SJSA1 (cell line): ENCODE data around the gene FAT1. TPM values are rescaled to one million over a fixed set of nuclear protein-coding genes. Genes with fewer than 3 reads are reported as not detected.

Source experiments
- DNase-seq, 2 experiments: peaks; one replicate each; pipeline ENCODE4 v3.0.0-alpha.2; 2015 to 2020; ENCODE audit warnings: low spot score in 2 of 2, low read depth in 1 of 2
- H3K27ac ChIP-seq: fragments of 250-450 bp; sonication (Bioruptor Pico); 2 replicates; pipeline ENCODE4 v1.5.1; 2020; ENCODE audit warnings: mild to moderate bottlenecking, moderate library complexity
- H3K27me3 ChIP-seq: fragments of 250-450 bp; sonication (Bioruptor Pico); replicated peaks from 2 replicates; pipeline ENCODE4 v1.5.1; 2020; ENCODE audit warnings: mild to moderate bottlenecking, moderate library complexity
- H3K36me3 ChIP-seq: fragments of 250-450 bp; sonication (Bioruptor Pico); 2 replicates; pipeline ENCODE4 v1.5.1; 2020; ENCODE audit warnings: mild to moderate bottlenecking
- H3K4me1 ChIP-seq: fragments of 250-450 bp; sonication (Bioruptor Pico); replicated peaks from 2 replicates; pipeline ENCODE4 v1.6.1; 2021; ENCODE audit warnings: mild to moderate bottlenecking
- H3K4me3 ChIP-seq: fragments of 250-450 bp; sonication (Bioruptor Pico); 2 replicates; pipeline ENCODE4 v1.5.1; 2020; ENCODE audit warnings: mild to moderate bottlenecking
- H3K9me3 ChIP-seq: fragments of 250-450 bp; sonication (Bioruptor Pico); replicated peaks from 2 replicates; pipeline ENCODE4 v1.5.1; 2020; ENCODE audit warnings: mild to moderate bottlenecking
- total RNA-seq: library from RNA; depleted of rRNA; stranded (reverse); fragments of >200 nt; shearing (Covaris generic); gene quantifications from 2 replicates; pipeline ENCODE4 v1.2.3, GENCODE V29; 2014

FAT1 gene
- total RNA-seq, 1 experiment from 2014 or later: 483 TPM

DNA sequence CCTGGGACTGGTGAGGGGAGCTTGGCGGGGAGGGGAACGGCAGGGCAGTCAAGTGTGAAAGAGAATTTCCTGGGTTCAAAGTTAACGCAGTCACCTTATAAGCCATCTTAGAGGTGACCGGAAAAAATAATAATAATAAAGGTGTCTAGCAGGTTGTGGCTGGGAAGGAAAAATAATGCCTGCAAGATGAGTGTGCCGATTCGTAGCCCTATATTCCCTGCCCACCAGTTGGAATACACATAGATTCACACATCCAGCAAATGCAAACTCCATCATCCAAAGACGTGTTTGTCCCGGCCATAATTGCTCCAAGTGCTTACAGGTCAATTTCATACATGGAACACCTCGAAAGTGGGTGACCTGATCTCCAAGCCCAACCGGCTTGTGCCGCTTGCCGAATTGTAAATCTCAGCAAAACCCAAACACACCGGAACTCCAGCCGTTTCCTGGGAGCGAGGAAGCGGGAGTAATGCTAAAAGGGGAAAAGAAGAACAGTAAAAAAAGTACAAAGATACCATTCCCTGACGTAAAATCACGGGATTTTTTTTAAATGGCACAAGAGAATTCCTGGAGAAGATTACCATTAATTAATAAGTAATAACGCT lies 1.3 kb upstream of the FAT1 start:
- H3K36me3 ChIP-seq: peaks cover 64% of the 10 kb centered on the region
- peaks cover 5% of the 10 kb centered on the region for H3K9me3 ChIP-seq
- no peak for DNase-seq
- peaks cover 38% of the 10 kb centered on the region for H3K4me1 ChIP-seq
- H3K4me3 ChIP-seq: peak overlapping the region; percentile 74
- H3K27me3 ChIP-seq: no peaks in the 10 kb centered on the region
- peak overlapping the region; percentile 95 for H3K27ac ChIP-seq

DNA sequence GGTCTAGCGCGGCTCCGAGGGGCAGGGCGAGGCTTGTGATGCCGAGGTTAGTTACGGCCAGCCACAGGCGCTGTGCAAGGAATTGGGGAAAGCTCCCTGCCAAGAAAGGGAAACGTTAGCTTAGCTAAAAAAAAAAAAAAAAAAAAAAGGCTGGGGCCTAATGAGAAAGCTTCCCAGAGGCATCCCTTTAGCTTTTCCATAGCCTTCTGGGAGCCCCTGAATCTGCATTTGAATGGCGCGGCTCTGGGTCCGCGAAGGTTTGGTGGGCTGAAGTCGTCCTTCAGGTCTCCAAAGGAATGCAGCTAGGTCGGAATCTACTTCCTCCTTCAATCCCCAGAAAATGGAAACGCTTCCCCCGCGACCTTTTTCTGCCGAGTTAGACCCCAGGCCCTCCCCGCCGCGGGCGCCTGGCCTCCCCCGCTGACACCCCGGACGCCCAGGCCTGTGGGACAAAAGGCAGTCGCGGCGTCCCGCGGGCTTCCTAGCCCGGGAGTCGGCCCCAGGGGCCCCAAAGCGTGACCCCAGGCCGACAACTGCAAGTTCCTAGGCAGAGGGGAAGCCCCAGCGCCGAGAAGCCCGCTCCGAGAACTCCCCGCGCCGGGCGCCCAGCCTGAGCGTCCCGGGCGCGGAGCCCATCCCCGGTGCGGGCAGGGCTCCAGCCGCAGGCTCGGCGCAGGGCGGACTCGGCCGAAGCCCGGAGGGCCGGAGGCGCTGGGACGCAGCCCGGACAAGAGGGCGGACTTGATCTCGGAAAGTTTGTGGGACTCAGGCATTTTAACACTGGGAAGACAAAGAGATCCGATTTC lies 605 bp upstream of the FAT1 start:
- Histone ChIP-seq H3K36me3 (peaks cover 72% of the 10 kb centered on the region), H3K9me3 (peaks cover 12% of the 10 kb centered on the region), H3K4me3 (peak overlapping the region; percentile 74), H3K27ac (peak overlapping the region; percentile 95), H3K27me3 (no peaks in the 10 kb centered on the region), H3K4me1 (peaks cover 37% of the 10 kb centered on the region)
- peak in 1 of 2 experiments; percentile 73 for DNase-seq

DNA sequence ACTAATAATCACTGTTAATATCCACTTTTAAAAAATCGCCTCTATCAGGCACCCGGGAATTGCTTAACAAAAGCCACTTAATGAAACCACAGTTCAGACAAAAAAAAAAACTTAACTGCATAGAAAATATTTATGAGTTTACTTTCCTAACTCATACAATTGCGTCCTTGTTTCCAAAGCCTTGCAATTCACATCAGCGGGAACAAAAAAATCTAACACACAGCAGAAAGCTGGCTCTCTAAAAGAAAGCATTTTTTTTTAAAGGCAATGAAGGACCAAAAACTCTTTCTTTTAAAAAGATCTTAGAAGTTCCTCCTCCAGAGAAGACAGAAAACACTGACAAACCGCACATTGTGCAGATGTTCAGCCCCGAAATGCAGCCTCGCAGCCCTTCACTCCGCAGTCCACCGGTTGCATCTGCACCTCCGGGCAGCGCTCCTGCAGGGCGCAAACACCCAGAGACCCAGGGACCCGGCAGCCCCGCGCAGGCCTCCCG lies 812 bp downstream of the FAT1 start:
- peaks cover 83% of the 10 kb centered on the region for H3K36me3 ChIP-seq
- no peaks in the 10 kb centered on the region for H3K27me3 ChIP-seq
- DNase-seq: peak in 1 of 2 experiments; percentile 71
- peak overlapping the region; percentile 95 for H3K27ac ChIP-seq
- peak overlapping the region; percentile 74 for H3K4me3 ChIP-seq
- H3K4me1 ChIP-seq: peaks cover 23% of the 10 kb centered on the region
- H3K9me3 ChIP-seq: peaks cover 17% of the 10 kb centered on the region

DNA sequence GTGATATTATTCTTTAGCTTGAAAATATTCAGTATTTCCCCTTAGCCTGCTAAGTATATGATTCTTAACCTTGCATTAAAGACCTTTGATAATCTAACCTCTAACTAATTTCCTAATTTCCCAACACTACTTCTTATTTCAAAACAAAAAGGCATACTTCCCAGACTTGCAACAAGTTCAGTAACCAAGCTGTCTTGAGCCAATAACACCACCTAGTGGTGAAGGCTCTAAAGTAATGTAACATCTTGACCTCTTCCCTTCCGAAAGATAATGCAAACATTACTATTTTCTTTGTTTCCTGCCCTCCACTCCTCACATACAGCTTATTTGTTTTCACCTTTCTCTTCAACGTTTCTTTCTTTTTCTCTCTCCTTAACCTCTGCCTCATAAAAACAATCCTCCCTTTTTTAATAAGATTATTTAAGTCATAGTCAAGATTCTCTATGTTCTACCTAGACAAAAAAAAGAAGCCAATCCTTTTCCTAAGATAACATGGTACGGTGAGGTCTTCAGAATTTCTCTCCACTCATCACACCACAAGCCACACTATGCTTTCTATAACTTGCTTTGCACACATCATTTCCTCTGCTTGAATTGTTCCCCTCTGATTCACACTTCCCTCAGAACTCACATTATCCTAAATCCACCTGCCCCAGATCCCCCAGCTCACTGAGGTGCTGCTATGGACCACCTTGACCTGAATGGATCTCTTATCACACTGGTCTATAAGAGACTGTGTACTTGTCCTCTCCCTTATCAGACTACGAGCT lies 3.5 kb downstream of the FAT1 start:
- Histone ChIP-seq H3K9me3 (peaks cover 17% of the 10 kb centered on the region), H3K4me3 (no peak overlapping the region), H3K27ac (no peak overlapping the region), H3K36me3 (peaks cover 86% of the 10 kb centered on the region), H3K4me1 (peaks cover 35% of the 10 kb centered on the region), H3K27me3 (no peaks in the 10 kb centered on the region)
- no peak for DNase-seq

DNA sequence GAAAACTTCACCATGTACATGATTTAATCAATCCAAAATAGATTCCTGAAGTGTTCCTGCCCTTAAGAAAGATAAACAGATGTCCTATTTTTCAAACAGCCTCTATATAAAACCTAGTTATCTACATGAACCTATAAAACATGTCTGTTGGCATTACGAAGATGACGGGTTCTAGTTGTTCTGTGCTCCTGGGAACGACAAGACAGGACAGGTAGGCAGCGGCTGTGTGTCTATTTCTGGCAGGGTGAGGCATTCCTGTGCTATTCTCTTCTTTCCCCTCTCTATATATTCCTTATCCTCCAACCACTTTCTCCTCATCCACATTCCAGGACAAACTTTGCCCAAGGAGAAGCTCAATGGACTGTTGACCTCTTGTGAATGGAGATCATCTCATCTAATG lies 6.1 kb downstream of the FAT1 start:
- H3K27me3 ChIP-seq: no peaks in the 10 kb centered on the region
- peaks cover 43% of the 10 kb centered on the region for H3K4me1 ChIP-seq
- no peak overlapping the region for H3K4me3 ChIP-seq
- peaks cover 77% of the 10 kb centered on the region for H3K36me3 ChIP-seq
- DNase-seq: no peak
- no peak overlapping the region for H3K27ac ChIP-seq
- H3K9me3 ChIP-seq: peaks cover 17% of the 10 kb centered on the region

DNA sequence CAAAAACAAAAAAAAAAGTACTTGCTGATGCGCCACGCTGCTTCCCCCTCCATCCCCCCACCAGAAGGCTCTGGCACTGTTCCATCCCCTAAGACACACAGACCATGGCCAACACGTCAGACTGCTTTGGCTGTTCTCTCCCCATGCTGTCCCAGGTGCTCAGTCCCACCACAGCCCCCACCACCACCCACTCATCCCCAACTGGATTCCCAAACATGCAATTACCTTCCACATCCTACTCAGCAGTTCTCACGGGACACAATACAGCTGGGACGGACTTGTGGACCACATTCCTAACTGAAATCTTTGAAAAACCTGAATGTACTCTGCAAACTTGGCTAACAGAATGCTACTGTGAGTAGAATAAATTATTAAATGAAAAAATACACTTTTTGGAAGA lies 8.6 kb downstream of the FAT1 start:
- no peak for DNase-seq
- H3K36me3 ChIP-seq: peaks cover 71% of the 10 kb centered on the region
- peaks cover 27% of the 10 kb centered on the region for H3K4me1 ChIP-seq
- H3K27me3 ChIP-seq: no peaks in the 10 kb centered on the region
- H3K9me3 ChIP-seq: peaks cover 13% of the 10 kb centered on the region
- H3K4me3 ChIP-seq: no peak overlapping the region
- H3K27ac ChIP-seq: no peak overlapping the region

DNA sequence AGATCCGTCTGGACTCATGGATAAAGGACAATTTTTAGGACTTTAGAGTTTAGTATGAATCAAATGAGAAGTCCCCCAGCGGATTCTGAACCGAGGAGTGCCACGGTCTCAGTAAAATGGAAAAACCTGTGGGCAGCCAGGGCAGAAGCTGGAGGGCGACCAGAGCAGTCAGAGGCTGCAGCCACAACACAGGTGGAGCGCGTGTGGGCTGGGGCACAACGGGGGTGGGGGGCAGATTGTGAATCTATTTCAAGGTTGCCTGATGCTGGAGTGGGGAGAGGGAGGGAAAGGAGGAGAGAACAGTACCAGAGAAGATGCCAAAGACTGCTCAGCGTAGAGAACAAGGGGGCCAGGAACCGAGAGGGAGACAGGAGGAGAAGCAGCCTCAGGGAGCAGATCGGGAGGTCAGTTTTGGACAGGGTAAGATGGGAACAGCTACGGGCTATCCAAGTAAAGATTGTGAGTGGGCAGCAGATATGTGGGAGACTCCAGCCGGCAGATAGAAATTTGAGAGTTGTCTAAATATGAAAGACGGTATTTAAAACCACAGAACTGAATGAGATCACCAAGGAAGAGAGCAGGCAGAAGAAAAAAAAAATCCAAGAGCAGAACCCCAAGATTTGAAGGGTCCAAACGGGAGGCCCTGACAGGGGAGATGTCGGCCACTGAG lies 9.5 kb downstream of the FAT1 start:
- peaks cover 4% of the 10 kb centered on the region for H3K9me3 ChIP-seq
- no peaks in the 10 kb centered on the region for H3K27me3 ChIP-seq
- H3K4me3 ChIP-seq: no peak overlapping the region
- DNase-seq: no peak
- peaks cover 25% of the 10 kb centered on the region for H3K4me1 ChIP-seq
- H3K27ac ChIP-seq: no peak overlapping the region
- peaks cover 70% of the 10 kb centered on the region for H3K36me3 ChIP-seq

DNA sequence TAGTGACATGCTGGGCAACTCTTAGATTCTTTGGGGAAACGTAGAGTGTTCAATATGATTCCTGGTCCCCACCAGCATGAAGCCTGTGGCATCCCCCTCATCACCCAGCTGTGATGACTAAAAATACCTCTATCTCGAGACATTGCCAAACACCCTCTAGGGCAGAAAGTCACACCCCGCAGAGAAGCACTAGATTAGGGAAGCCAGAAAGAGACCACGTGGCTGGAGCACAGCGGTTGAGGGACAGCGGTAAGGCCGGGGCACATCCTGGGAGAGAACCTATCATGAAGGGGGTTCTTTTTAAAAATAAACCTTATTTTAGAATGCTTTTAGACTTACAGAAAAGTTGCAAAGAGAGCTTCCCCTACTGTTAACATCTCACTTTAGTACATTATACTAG lies 11.0 kb downstream of the FAT1 start:
- H3K27me3 ChIP-seq: no peaks in the 10 kb centered on the region
- H3K9me3 ChIP-seq: no peaks in the 10 kb centered on the region
- H3K27ac ChIP-seq: no peak overlapping the region
- no peak for DNase-seq
- H3K4me1 ChIP-seq: peaks cover 25% of the 10 kb centered on the region
- peaks cover 72% of the 10 kb centered on the region for H3K36me3 ChIP-seq
- no peak overlapping the region for H3K4me3 ChIP-seq

DNA sequence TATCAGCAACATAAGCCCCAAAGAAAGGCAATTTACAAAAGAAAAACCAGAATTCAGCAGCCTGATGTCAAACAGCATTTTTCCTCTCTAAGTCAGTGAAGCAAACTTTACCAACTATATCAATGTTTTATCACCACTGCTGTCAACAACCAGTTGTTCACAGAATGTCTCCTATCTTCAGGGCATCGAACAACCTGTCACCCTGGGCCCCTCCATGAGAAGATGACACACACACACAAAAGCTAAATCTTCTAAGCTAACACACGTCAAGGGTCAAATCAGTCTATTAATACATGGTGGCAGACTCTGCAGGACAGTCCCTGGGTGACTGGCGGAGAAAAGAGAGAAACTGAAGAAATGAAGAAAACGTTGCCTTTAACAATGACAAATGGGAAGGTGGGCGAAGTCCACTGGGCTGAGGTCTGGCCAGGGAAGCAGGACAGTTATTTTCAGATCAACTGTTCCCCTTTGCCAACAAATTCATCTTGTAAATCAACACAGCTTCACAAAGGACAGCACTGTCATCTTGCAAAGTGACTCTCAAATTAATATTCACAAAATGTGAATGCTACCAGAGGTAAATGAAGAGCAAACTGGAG lies 13.0 kb downstream of the FAT1 start:
- DNase-seq: no peak
- H3K9me3 ChIP-seq: no peaks in the 10 kb centered on the region
- peaks cover 14% of the 10 kb centered on the region for H3K4me1 ChIP-seq
- no peak overlapping the region for H3K4me3 ChIP-seq
- H3K27ac ChIP-seq: no peak overlapping the region
- no peaks in the 10 kb centered on the region for H3K27me3 ChIP-seq
- H3K36me3 ChIP-seq: peaks cover 78% of the 10 kb centered on the region

DNA sequence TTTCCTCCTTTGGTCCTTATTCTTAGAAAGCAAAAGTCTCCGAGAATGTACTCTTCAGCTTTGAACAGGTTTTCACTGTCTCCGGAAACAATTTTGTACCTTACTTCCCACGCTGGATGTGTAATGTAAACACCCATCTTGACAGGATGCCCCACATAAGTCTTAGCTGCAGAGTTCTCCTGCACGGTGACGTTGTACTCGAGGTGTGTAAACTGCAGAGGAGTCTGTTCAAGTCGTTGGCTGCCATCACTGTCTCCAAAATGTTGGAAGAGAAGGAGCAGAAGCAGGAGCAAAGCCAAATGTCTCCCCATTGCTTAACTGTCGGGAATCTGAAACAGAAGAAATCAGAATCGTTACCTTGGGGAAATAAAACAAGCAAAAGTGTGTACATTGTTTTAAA lies 14.1 kb downstream of the FAT1 start:
- Histone ChIP-seq H3K9me3 (no peaks in the 10 kb centered on the region), H3K27me3 (no peaks in the 10 kb centered on the region), H3K4me1 (peaks cover 12% of the 10 kb centered on the region), H3K27ac (no peak overlapping the region), H3K4me3 (no peak overlapping the region), H3K36me3 (peaks cover 81% of the 10 kb centered on the region)
- DNase-seq: no peak

DNA sequence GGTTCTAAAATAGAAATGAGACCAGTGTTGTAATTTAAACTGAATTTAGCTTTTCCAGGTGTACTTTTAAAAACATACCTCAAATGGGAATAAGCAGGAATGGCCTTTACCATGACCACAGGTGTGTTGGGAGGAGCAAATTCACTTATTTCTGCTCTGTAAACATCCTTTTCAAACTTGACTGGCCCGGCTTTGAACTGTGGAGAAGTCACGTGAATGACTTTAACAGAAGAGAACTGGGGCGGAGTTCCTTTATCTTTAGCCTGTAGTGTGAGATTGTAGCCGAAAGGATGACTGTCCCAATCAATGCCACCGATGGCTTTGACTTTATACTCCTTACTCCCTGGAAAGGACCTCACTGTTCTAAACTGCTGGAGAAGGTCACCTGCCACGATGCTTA lies 15.1 kb downstream of the FAT1 start:
- Histone ChIP-seq H3K9me3 (no peaks in the 10 kb centered on the region), H3K27me3 (no peaks in the 10 kb centered on the region), H3K36me3 (peaks cover 87% of the 10 kb centered on the region), H3K4me3 (no peak overlapping the region), H3K4me1 (peaks cover 21% of the 10 kb centered on the region), H3K27ac (no peak overlapping the region)
- DNase-seq: no peak

DNA sequence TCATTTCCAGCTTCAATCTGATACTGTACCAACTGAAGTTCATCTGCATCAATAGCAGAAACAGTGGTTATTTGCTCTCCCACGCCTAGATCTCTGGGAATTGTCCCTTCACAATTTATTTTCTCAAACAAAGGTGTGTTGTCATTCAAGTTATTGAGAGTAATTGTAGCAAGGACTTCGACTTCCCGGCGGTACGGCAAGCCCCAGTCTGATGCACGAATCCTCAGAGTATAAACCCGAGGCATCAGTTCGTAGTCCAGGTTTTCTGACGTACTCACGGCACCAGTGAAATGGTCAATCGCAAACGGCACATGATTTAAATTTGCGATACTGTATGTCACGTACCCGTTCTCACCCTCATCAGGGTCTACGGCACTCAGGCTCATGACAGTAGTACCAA lies 15.7 kb downstream of the FAT1 start:
- no peaks in the 10 kb centered on the region for H3K27me3 ChIP-seq
- DNase-seq: no peak
- H3K36me3 ChIP-seq: peaks cover 87% of the 10 kb centered on the region
- peaks cover 23% of the 10 kb centered on the region for H3K4me1 ChIP-seq
- no peaks in the 10 kb centered on the region for H3K9me3 ChIP-seq
- H3K4me3 ChIP-seq: no peak overlapping the region
- H3K27ac ChIP-seq: no peak overlapping the region

DNA sequence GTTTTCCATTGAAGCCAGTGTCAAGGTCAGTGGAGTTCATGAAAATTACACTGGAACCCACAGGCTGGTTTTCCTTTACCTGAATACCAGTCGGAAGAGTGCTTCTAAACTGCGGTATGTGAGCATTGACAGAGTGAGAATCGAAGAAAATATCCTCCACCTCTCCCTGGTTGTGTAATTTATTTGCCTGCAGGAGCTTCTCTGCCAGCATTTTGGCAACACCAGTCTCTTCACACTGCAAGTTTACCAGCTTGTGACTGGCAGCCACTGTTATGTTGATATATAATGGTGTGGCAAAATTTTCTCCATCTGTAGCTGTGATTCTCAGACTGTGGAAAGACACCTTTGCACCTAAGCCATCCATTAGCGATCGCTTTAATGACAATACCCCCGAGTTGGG lies 16.1 kb downstream of the FAT1 start:
- H3K9me3 ChIP-seq: no peaks in the 10 kb centered on the region
- peaks cover 87% of the 10 kb centered on the region for H3K36me3 ChIP-seq
- no peak overlapping the region for H3K27ac ChIP-seq
- H3K4me1 ChIP-seq: peaks cover 23% of the 10 kb centered on the region
- no peaks in the 10 kb centered on the region for H3K27me3 ChIP-seq
- H3K4me3 ChIP-seq: no peak overlapping the region
- DNase-seq: no peak
